Measurements from ENCODE around the gene CASP7. TPM values are rescaled to one million over a fixed set of nuclear protein-coding genes. Genes with fewer than 3 reads are reported as not detected.

The CASP7 gene
- polyA plus RNA-seq, 3 donors: 9.9 to 26.1 (median 16.0) TPM

DNA sequence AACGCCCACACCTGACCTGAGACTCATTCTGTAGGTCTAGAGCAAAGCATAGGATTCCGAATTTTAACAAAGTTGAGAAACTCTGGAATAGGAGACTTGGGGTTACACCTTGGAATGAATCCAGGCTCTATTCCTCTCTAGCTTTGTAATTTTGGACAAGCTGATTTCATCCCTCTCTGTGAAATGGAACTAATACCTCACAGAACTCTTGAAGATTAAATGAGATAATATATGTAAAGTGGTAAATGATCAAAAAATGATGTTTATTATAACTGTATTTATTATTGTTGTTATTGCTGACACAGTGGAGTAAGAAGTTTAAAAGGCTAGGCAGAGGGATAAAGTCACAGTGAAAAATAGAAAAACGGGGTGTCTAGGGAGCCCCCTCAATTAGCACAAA lies 32.3 kb downstream of the CASP7 start:
- Mint-ChIP-seq H3K27ac (no peak overlapping the region), H3K27me3 (ENCODE audit: low read depth in 3 of 3) (no peaks in the 10 kb centered on the region), H3K4me1 (peaks cover 16% of the 10 kb centered on the region), H3K9me3 (peaks cover 0 to 5% (median 0%) of the 10 kb centered on the region in 7 donors), H3K36me3 (peaks cover 16 to 28% of the 10 kb centered on the region in 2 donors), H3K4me3 (no peak overlapping the region)
- TF ChIP-seq, protein P1, sequence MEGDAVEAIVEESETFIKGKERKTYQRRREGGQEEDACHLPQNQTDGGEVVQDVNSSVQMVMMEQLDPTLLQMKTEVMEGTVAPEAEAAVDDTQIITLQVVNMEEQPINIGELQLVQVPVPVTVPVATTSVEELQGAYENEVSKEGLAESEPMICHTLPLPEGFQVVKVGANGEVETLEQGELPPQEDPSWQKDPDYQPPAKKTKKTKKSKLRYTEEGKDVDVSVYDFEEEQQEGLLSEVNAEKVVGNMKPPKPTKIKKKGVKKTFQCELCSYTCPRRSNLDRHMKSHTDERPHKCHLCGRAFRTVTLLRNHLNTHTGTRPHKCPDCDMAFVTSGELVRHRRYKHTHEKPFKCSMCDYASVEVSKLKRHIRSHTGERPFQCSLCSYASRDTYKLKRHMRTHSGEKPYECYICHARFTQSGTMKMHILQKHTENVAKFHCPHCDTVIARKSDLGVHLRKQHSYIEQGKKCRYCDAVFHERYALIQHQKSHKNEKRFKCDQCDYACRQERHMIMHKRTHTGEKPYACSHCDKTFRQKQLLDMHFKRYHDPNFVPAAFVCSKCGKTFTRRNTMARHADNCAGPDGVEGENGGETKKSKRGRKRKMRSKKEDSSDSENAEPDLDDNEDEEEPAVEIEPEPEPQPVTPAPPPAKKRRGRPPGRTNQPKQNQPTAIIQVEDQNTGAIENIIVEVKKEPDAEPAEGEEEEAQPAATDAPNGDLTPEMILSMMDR (IDR thresholded peaks at IDR 0.05): no peak
- Histone ChIP-seq H3K79me2 (ENCODE audit: insufficient read depth, low read length) (no peaks in the 10 kb centered on the region), H3K27me3 (ENCODE audit: control insufficient read depth in 2 of 2, insufficient read depth in 2 of 2, low read length in 2 of 2) (no peaks in the 10 kb centered on the region), H3K9ac (ENCODE audit: insufficient read depth, low read length, poor library complexity, severe bottlenecking) (no peak overlapping the region), H2AFZ (ENCODE audit: insufficient read depth, low read depth, low read length, poor library complexity, severe bottlenecking) (no peak overlapping the region), H3K27ac (ENCODE audit: low read depth in 1 of 2, low read length in 2 of 2) (no peak overlapping the region), H3K4me3 (replicated peaks in 1 of 3; ENCODE audit: low read depth in 2 of 3, low read length in 3 of 3) (no peak overlapping the region), H3K9me3 (replicated peaks in 1 of 2; ENCODE audit: control insufficient read depth in 1 of 2, insufficient read depth in 1 of 2, low read length in 2 of 2) (no peaks in the 10 kb centered on the region), H3K4me2 (replicated peaks; ENCODE audit: extremely low read depth, low read length, poor library complexity, severe bottlenecking) (no peak overlapping the region), H4K20me1 (ENCODE audit: insufficient read depth, low read length) (peaks cover 9% of the 10 kb centered on the region), H3K36me3 (replicated peaks in 1 of 2; ENCODE audit: control insufficient read depth in 1 of 2, insufficient read depth in 2 of 2, low read length in 2 of 2) (peaks cover 0 to 9% of the 10 kb centered on the region in 2 donors), H3K4me1 (ENCODE audit: control insufficient read depth in 1 of 2, insufficient read depth in 2 of 2, low read length in 2 of 2) (peaks cover 3 to 9% of the 10 kb centered on the region in 2 donors)
- intact Hi-C loops (cut with micrococcal nuclease): no loop called here
- no peak for DNase-seq
- no CpG with 5 or more reads among the region's 3 CpGs for WGBS (ENCODE audit: insufficient coverage)

DNA sequence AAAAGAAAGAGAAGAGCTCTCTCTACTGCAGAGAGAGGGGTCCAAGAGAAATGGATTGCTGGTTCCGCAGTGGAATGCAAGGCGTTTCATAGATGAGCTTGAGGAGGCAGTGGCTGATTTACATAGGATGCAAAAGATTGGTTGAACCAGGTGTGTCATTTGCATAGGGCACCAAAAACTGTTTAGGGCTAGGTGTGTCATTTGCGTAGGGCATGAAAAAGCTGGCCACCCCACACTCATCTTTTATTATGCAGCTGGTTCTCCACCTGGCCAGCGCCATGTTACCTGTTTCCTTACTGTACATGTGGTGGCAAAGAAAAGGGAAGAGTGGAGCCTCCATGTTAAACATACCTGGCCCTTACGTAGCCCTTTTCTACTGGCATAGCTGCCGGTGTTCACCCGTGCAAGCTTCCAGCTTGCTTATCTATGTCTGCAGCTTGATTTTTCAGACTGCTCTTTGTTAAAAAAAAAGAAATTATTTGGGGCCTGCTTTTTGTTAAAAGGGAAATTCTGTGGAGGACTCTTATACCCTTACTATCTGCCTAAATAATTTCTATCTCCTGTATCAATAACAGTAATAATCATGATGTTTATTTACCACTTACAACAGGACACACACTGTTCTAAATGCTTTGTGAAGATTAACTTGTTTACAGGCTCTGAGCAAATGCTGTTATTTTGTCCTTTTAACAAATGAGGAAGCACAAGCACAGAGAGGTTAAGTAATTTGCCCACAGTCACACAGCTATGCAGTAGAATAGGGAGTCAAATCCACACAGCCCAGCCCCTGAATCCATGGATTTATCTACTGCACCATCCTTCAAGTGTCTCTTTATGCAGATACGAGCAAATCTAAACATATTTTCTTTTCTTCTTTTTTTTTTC lies 33.3 kb downstream of the CASP7 start:
- intact Hi-C loops (cut with micrococcal nuclease): no loop called here
- Histone ChIP-seq H3K9me3 (replicated peaks in 1 of 2; ENCODE audit: control insufficient read depth in 1 of 2, insufficient read depth in 1 of 2, low read length in 2 of 2) (no peaks in the 10 kb centered on the region), H3K4me1 (ENCODE audit: control insufficient read depth in 1 of 2, insufficient read depth in 2 of 2, low read length in 2 of 2) (peaks cover 3 to 9% of the 10 kb centered on the region in 2 donors), H2AFZ (ENCODE audit: insufficient read depth, low read depth, low read length, poor library complexity, severe bottlenecking) (no peak overlapping the region), H4K20me1 (ENCODE audit: insufficient read depth, low read length) (peaks cover 9% of the 10 kb centered on the region), H3K36me3 (replicated peaks in 1 of 2; ENCODE audit: control insufficient read depth in 1 of 2, insufficient read depth in 2 of 2, low read length in 2 of 2) (peaks cover 0 to 15% of the 10 kb centered on the region in 2 donors), H3K79me2 (ENCODE audit: insufficient read depth, low read length) (no peaks in the 10 kb centered on the region), H3K9ac (ENCODE audit: insufficient read depth, low read length, poor library complexity, severe bottlenecking) (no peak overlapping the region), H3K4me3 (replicated peaks in 1 of 3; ENCODE audit: low read depth in 2 of 3, low read length in 3 of 3) (no peak overlapping the region), H3K27me3 (ENCODE audit: control insufficient read depth in 2 of 2, insufficient read depth in 2 of 2, low read length in 2 of 2) (no peaks in the 10 kb centered on the region), H3K4me2 (replicated peaks; ENCODE audit: extremely low read depth, low read length, poor library complexity, severe bottlenecking) (no peak overlapping the region), H3K27ac (ENCODE audit: low read depth in 1 of 2, low read length in 2 of 2) (no peak overlapping the region)
- H3K27me3 Mint-ChIP-seq (ENCODE audit: low read depth in 3 of 3): no peaks in the 10 kb centered on the region
- peaks cover 18 to 28% of the 10 kb centered on the region in 2 donors for H3K36me3 Mint-ChIP-seq
- peaks cover 13% of the 10 kb centered on the region for H3K4me1 Mint-ChIP-seq
- H3K27ac Mint-ChIP-seq: no peak overlapping the region
- TF ChIP-seq, protein P1 (IDR thresholded peaks at IDR 0.05): no peak
- no peak for DNase-seq
- 100% methylated on average over 4 of the region's 8 CpGs for WGBS (ENCODE audit: insufficient coverage)
- H3K9me3 Mint-ChIP-seq: peaks cover 0 to 5% (median 0%) of the 10 kb centered on the region in 7 donors
- no peak overlapping the region for H3K4me3 Mint-ChIP-seq

All from CD14-positive monocyte (primary cell).